HEK293T (cell line): ENCODE results near the gene CYP3A4.

ENCODE experiments used
- CTCF ChIA-PET: fragments of 350-600 bp; formaldehyde crosslinking; extraction: SDS; loops from one replicate; lab custom pipeline; 2021; ENCODE audit warnings: antibody characterized with exemption, inconsistent platforms; lab: Yijun Ruan, JAX
- POLR2A ChIA-PET: fragments of 350-600 bp; formaldehyde crosslinking; extraction: SDS; loops from one replicate; lab custom pipeline; 2020; ENCODE audit warnings: antibody characterized with exemption, inconsistent platforms; lab: Yijun Ruan, JAX
- DNase-seq: peaks from one replicate; pipeline ENCODE4 v3.0.0; 2012; ENCODE audit warnings: mixed read lengths; ENCODE audit errors: extremely low spot score
- ARNT ChIP-seq: fragments of 450-650 bp; IDR thresholded peaks from 2 replicates; pipeline ENCODE4 v1.6.1; 2017; ENCODE audit warnings: mild to moderate bottlenecking
- BHLHE40 ChIP-seq: fragments of 450-650 bp; IDR thresholded peaks from 2 replicates; pipeline ENCODE4 v1.6.1; 2016; ENCODE audit warnings: mild to moderate bottlenecking, moderate library complexity, borderline replicate concordance
- CTBP1 ChIP-seq: fragments of 450-650 bp; IDR thresholded peaks from 2 replicates; pipeline ENCODE4 v1.6.1; 2016; ENCODE audit warnings: borderline replicate concordance
- ELF4 ChIP-seq: fragments of 450-650 bp; IDR thresholded peaks from 2 replicates; pipeline ENCODE4 v1.6.1; 2017; ENCODE audit warnings: antibody characterized with exemption
- FOXA1 ChIP-seq: fragments of 450-650 bp; IDR thresholded peaks from 2 replicates; pipeline ENCODE4 v1.6.1; 2016; ENCODE audit warnings: mild to moderate bottlenecking
- FOXK2 ChIP-seq: fragments of 450-650 bp; IDR thresholded peaks from 2 replicates; pipeline ENCODE4 v1.6.1; 2016; ENCODE audit warnings: mild to moderate bottlenecking
- FOXM1 ChIP-seq: fragments of 450-650 bp; IDR thresholded peaks from 2 replicates; pipeline ENCODE4 v1.6.1; 2017; ENCODE audit warnings: mild to moderate bottlenecking, borderline replicate concordance
- HDGF ChIP-seq: fragments of 450-650 bp; IDR thresholded peaks from 2 replicates; pipeline ENCODE4 v1.6.1; 2017; ENCODE audit warnings: antibody characterized with exemption, borderline replicate concordance
- L3MBTL2 ChIP-seq: fragments of 450-650 bp; conservative IDR thresholded peaks from 2 replicates; pipeline ENCODE4 v1.6.1; 2016; ENCODE audit warnings: mild to moderate bottlenecking
- LEF1 ChIP-seq: fragments of 450-650 bp; IDR thresholded peaks from 2 replicates; pipeline ENCODE4 v1.6.1; 2017; ENCODE audit warnings: mild to moderate bottlenecking, borderline replicate concordance
- NFRKB ChIP-seq: fragments of 450-650 bp; IDR thresholded peaks from 2 replicates; pipeline ENCODE4 v1.6.1; 2016; ENCODE audit warnings: mild to moderate bottlenecking, moderate library complexity
- PKNOX1 ChIP-seq: fragments of 450-650 bp; IDR thresholded peaks from 2 replicates; pipeline ENCODE4 v1.6.1; 2016
- SP1 ChIP-seq: fragments of 450-650 bp; IDR thresholded peaks from 2 replicates; pipeline ENCODE4 v1.6.1; 2017
- SUZ12 ChIP-seq: fragments of 450-650 bp; IDR thresholded peaks from 2 replicates; pipeline ENCODE4 v1.6.1; 2016; ENCODE audit warnings: mild to moderate bottlenecking
- TARDBP ChIP-seq: fragments of 450-650 bp; IDR thresholded peaks from 2 replicates; pipeline ENCODE4 v1.6.1; 2016
- ZNF384 ChIP-seq: fragments of 450-650 bp; IDR thresholded peaks from 2 replicates; pipeline ENCODE4 v1.6.1; 2016

Gene CYP3A4

DNA sequence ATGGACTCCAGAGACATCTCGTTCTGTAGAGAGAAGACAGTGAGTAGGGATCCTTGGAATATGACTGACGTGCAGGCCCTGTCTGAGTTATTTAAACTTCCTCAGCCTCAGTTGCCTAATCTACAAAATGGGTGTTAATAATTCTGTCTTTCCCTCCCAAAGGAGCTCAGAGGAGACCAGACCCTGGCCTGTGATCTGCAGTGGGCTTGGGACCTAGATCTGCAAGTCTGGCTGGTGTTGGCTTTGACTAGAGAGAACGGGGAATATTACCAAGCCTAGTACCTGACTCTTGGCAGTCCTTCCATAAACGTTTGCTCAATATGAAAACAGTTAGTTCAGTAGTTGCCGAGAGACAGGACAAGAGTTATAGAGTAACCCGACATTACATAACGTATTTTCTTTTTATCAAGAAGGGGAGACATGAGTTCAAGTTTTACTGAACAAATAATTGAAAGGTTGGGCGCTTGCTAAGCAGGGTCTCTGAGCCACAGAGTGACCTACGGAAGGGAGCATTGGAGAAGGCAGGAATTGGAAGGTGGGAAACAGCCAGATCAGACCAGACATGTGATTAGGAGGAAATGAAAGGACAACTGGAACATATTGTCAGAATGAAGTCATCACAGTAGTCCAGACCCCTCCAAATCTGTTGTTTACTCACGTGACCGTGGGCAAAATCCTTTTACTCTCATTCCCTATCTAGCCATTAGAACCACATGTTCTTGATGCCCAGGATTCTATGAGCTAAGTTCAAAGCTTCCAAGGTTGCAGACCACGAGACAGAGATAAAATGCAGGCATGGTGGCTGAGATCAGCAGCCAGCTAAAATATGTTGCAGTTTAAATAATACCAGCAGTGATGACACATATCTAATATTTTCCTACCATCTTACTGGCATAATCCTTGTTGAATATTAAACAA is 10.9 kb upstream of the CYP3A4 start:
- TF ChIP-seq NFRKB (no peak), PKNOX1 (no peak), HDGF (no peak), L3MBTL2 (no peak), FOXK2 (no peak), FOXA1 (no peak), SUZ12 (no peak), TARDBP (no peak), ELF4 (no peak), BHLHE40 (no peak), FOXM1 (no peak), ARNT (no peak), CTBP1 (no peak), LEF1 (no peak)
- ChIA-PET CTCF (interaction anchor here (0.6 kb wide), 1 partner anchor 512 kb away, joined by 3 read pairs; no protein-coding TSS in a partner anchor), POLR2A (no interaction called here)
- DNase-seq: no peak

- ChIA-PET POLR2A (no interaction called here), CTCF (no interaction called here)
- no peak for TF ChIP-seq HDGF
- no peak for TF ChIP-seq FOXA1
- TF ChIP-seq SP1: no peak
- no peak for TF ChIP-seq ZNF384
- TF ChIP-seq BHLHE40: no peak
- no peak for DNase-seq
These were observed 9.5 kb upstream of the CYP3A4 start for GRCh38 chr7:99793443-99793842.

DNA sequence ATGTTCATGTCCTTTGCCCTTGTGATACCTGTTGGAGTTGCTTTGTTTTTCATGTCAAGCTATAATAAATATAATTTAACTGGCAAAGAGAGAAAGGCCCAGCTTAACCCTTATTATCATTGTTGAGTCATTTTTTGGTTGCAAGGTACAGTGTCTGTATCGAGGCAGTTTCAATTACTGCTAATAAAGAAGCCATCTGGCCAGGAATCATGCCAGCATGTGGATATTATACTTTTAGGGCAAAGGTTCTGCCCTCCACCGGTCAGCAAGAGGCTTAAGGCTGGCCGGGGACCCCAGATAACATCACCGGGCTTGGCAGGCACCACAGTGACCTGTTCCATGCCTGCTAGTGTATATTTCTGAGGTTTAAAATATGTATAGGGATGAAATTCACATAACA is 9.0 kb upstream of the CYP3A4 start:
- no peak for DNase-seq
- POLR2A ChIA-PET: no interaction called here
- CTCF ChIA-PET: interaction anchor here (0.7 kb wide), 1 partner anchor 47 kb away, joined by 3 read pairs; no protein-coding TSS in a partner anchor
- TF ChIP-seq HDGF: no peak
- no peak for TF ChIP-seq SP1
- no peak for TF ChIP-seq LEF1
- TF ChIP-seq FOXK2: no peak
- TF ChIP-seq FOXM1: no peak
- TF ChIP-seq TARDBP: no peak
- no peak for TF ChIP-seq L3MBTL2
- no peak for TF ChIP-seq BHLHE40
- no peak for TF ChIP-seq PKNOX1
- TF ChIP-seq ARNT: no peak
- no peak for TF ChIP-seq ZNF384
- no peak for TF ChIP-seq CTBP1
- TF ChIP-seq NFRKB: no peak
- TF ChIP-seq SUZ12: no peak
- no peak for TF ChIP-seq ELF4
- no peak for TF ChIP-seq FOXA1

DNA sequence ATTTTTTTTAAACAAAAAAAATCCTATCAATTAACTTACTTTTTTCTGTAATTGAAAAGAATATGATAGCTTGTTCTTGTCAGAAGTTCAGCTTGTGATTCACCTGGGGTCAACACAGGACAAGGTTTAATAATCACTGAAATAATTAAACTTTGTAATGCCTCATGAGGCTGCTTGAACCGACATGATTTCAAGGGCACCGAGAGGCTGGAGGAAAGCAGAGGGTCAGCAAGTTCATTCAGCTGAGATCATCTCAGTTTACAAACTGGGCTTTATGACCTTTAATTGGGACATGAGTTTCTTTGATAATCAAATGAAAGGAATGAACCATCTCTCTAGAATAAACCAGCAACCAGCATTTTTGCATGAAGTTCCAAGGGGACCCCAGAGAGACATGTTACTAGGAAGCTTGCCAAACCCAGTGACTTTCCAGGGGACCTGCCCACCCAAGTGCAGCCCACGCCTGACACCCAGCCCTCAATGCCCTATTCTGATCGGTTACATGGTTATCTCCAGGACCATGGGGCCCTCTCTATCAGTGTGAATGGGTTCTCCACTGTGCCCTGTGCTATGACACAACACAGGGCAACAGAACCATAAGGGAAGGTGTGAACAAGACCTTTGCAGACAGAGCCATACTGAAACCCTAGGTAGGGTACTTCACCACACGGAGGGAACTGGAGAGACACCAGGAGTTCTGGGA is 7.8 kb upstream of the CYP3A4 start:
- TF ChIP-seq NFRKB (no peak), FOXA1 (no peak), FOXK2 (no peak), ELF4 (no peak), TARDBP (no peak), CTBP1 (no peak), LEF1 (no peak), HDGF (no peak), ARNT (no peak), SP1 (no peak), ZNF384 (no peak), BHLHE40 (no peak), PKNOX1 (no peak), L3MBTL2 (no peak), SUZ12 (no peak), FOXM1 (no peak)
- no peak for DNase-seq
- ChIA-PET POLR2A (no interaction called here), CTCF (no interaction called here)

GRCh38 chr7:99791021-99791420 is 7.0 kb upstream of the CYP3A4 start:
- CTCF ChIA-PET: no interaction called here
- POLR2A ChIA-PET: no interaction called here
- DNase-seq: no peak
- TF ChIP-seq FOXK2 (no peak), LEF1 (no peak), BHLHE40 (no peak)

DNA sequence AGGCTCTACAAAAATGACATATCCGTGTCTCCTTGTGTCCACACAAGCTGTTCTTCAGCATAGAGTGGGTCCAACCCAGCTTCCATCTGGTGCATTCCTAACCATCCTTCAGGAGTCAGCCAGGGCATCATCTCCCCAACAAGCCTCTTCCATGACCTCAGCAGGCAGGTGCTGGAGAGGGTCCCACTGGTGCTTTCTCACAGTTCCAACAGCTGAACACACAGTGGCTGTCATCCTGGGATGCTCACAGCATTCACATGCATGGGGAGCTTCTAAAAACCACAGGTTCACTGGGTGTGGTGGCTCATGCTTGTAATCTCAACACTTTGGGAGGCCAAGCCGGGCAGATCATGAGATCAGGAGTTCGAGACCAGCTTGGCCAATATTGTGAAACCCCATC is 6.4 kb upstream of the CYP3A4 start:
- POLR2A ChIA-PET: no interaction called here
- TF ChIP-seq NFRKB (no peak), PKNOX1 (no peak)
- CTCF ChIA-PET: no interaction called here
- no peak for DNase-seq
